A549 (cell line): ENCODE data around the gene CENPV. TPM values are rescaled to one million over a fixed set of nuclear protein-coding genes. Genes with fewer than 3 reads are reported as not detected.

Source experiments
- ATAC-seq, 2 experiments: fragments of 200-7000 bp in 1 of 2; fragments of >200 bp in 1 of 2; cut with Nextera tagmentation in 1 of 2; cut with Tn5 transposase in 1 of 2; 3 replicates each; pipeline versions ENCODE4 v1.8.0 to v1.9.1; 2018 to 2020; ENCODE audit warnings: mild to moderate bottlenecking in 1 of 2, moderate library complexity in 1 of 2
- CTCF ChIA-PET: fragments of 300-600 bp; sonication (Branson Sonifier 250); formaldehyde crosslinking; extraction: SDS; loops from one replicate; lab custom pipeline; 2021; ENCODE audit warnings: antibody characterized with exemption, inconsistent platforms; lab: Yijun Ruan, JAX
- POLR2A ChIA-PET: fragments of 350-600 bp; formaldehyde crosslinking; extraction: SDS; loops from one replicate; lab custom pipeline; 2021; ENCODE audit warnings: antibody characterized with exemption, inconsistent platforms; lab: Yijun Ruan, JAX
- DNase-seq, 2 experiments: peaks; one replicate each; pipeline versions ENCODE4 v3.0.0 to v3.0.0-alpha.2; 2011 to 2016; ENCODE audit warnings: low read depth in 1 of 2, low spot score in 1 of 2
- FAIRE-seq: peaks from 2 replicates; lab custom pipeline; 2011; peaks lifted over from hg19 to GRCh38; lab: Jason Lieb, UNC
- H3K27ac ChIP-seq, 2 experiments: fragments of >200 bp; sonication (Bioruptor Twin); formaldehyde crosslinking; 3 replicates each; pipeline ENCODE4 v1.5.1; 2016 to 2017
- H3K4me1 ChIP-seq: fragments of >200 bp; sonication (Bioruptor Twin); formaldehyde crosslinking; 3 replicates; pipeline ENCODE4 v1.6.1; 2016
- H3K4me2 ChIP-seq: fragments of >200 bp; sonication (Bioruptor Twin); formaldehyde crosslinking; 3 replicates; pipeline ENCODE4 v1.6.1; 2016
- H3K4me3 ChIP-seq: fragments of >200 bp; sonication (Bioruptor Twin); formaldehyde crosslinking; 3 replicates; pipeline ENCODE4 v1.5.1; 2016
- H3K9me3 ChIP-seq: fragments of >200 bp; sonication (Bioruptor Twin); formaldehyde crosslinking; 3 replicates; pipeline ENCODE4 v1.6.1; 2016
- ATOH8 ChIP-seq: fragments of 250-450 bp; sonication (Bioruptor Pico); IDR thresholded peaks from 2 replicates; pipeline ENCODE4 v1.5.0; 2020; ENCODE audit warnings: low read depth, mild to moderate bottlenecking, moderate library complexity
- EHF ChIP-seq: fragments of 250-450 bp; sonication (Bioruptor Pico); IDR thresholded peaks from 2 replicates; pipeline ENCODE4 v1.5.0; 2020; ENCODE audit warnings: mild to moderate bottlenecking
- EHMT2 ChIP-seq: fragments of 200-600 bp; sonication (generic); IDR thresholded peaks from 2 replicates; pipeline ENCODE4 v1.6.1; 2016; ENCODE audit warnings: antibody characterized with exemption, low read depth, mild to moderate bottlenecking, moderate library complexity
- KDM5A ChIP-seq: fragments of 200-600 bp; sonication (generic); IDR thresholded peaks from 2 replicates; pipeline ENCODE4 v1.6.1; 2016; ENCODE audit warnings: antibody characterized with exemption, mild to moderate bottlenecking
- NPAS2 ChIP-seq: fragments of 250-450 bp; sonication (Bioruptor Pico); IDR thresholded peaks from 2 replicates; pipeline ENCODE4 v1.8.0; 2022; ENCODE audit warnings: mild to moderate bottlenecking, moderate library complexity, borderline replicate concordance
- REST ChIP-seq: fragments of 200-600 bp; sonication (generic); IDR thresholded peaks from 2 replicates; pipeline ENCODE4 v1.6.1; 2016; ENCODE audit warnings: antibody characterized with exemption, mild to moderate bottlenecking, moderate library complexity
- TFCP2L1 ChIP-seq: fragments of 250-450 bp; sonication (Bioruptor Pico); IDR thresholded peaks from 2 replicates; pipeline ENCODE4 v1.5.0; 2021; ENCODE audit warnings: mild to moderate bottlenecking
- TP53 ChIP-seq: fragments of 250-450 bp; sonication (Bioruptor Pico); IDR thresholded peaks from 2 replicates; pipeline ENCODE4 v1.5.0; 2021; ENCODE audit warnings: mild to moderate bottlenecking, moderate library complexity
- WGBS: methylation state at CpG from one replicate; pipeline ENCODE4 v1.1.6; 2017; ENCODE audit errors: missing lambda C conversion rate; 5-methylcytosine and 5-hydroxymethylcytosine counted together
- polyA plus RNA-seq, 4 experiments: library from polyadenylated mRNA; depleted of rRNA in 3 of 4; stranded (reverse); fragments of >200 nt; fragmentation: RNase III in 1 of 4; extraction: RNeasy Plus Mini Kit Qiagen cat#74134 plus additional on column Dnase treatment in 1 of 4; gene quantifications; 2 replicates in 3 of 4; 3 replicates in 1 of 4; pipeline ENCODE4 v1.2.3, GENCODE V29; 2011 to 2017

CENPV gene
- polyA plus RNA-seq, 2 of the 4 experiments (the other 2 are of a cell fraction): 112 to 202 TPM

- TF ChIP-seq NPAS2 (no peak), TP53 (0 out of 2 replicates have a peak, but pooled peaks have one; percentile 43)
- POLR2A ChIA-PET: interaction anchor here (0.9 kb wide), 1 partner anchor 13 kb away, joined by 3 read pairs; no protein-coding TSS in a partner anchor
- H3K9me3 ChIP-seq: no peaks in the 10 kb centered on the region
- H3K4me3 ChIP-seq: no peak overlapping the region
- 92% methylated on average over 6 of the region's 6 CpGs for WGBS
- no peak overlapping the region for H3K4me2 ChIP-seq
- no peak for DNase-seq
- H3K4me1 ChIP-seq: peaks cover 12% of the 10 kb centered on the region
- CTCF ChIA-PET: interaction anchor here (1.0 to 8.6 kb wide), 5 partner anchors 13 to 61 kb away, joined by 3 to 100 read pairs (median 6); no protein-coding TSS in a partner anchor
- no peak for ATAC-seq
- no peak overlapping the region for H3K27ac ChIP-seq
- FAIRE-seq: no peak
These were observed 6.5 kb downstream of the CENPV start for GRCh38 chr17:16346721-16347271.

- CTCF ChIA-PET: interaction anchor here (1.0 to 10.4 kb wide), 6 partner anchors 6 to 60 kb away, joined by 3 to 85 read pairs (median 6); partner anchors contain the start of gene CENPV
- no peak overlapping the region for H3K27ac ChIP-seq
- 85% methylated on average over 5 of the region's 5 CpGs for WGBS
- peaks cover 9% of the 10 kb centered on the region; the same call in 2 of the 3 replicates for H3K4me1 ChIP-seq
- H3K4me2 ChIP-seq: no peak overlapping the region
- no peaks in the 10 kb centered on the region for H3K9me3 ChIP-seq
- no peak overlapping the region for H3K4me3 ChIP-seq
- TF ChIP-seq KDM5A (no peak), TFCP2L1 (CRISPR knock-in tag) (0 out of 2 replicates have a peak, but pooled peaks have one; percentile 28)
- DNase-seq: no peak
- no peak for ATAC-seq
- no peak for FAIRE-seq
- POLR2A ChIA-PET: no interaction called here
These were observed 7.7 kb downstream of the CENPV start for GRCh38 chr17:16345565-16345964.

GRCh38 chr17:16343569-16343968 is 9.7 kb downstream of the CENPV start:
- ChIA-PET POLR2A (interaction anchor here (0.9 to 1.8 kb wide), 2 partner anchors 10 to 95 kb away, joined by 3 to 6 read pairs; partner anchors contain the start of gene CENPV), CTCF (interaction anchor here (0.9 to 10.4 kb wide), 5 partner anchors 8 to 107 kb away, joined by 3 to 85 read pairs (median 10); partner anchors contain the start of gene CENPV)
- ATAC-seq (no peak), DNase-seq (no peak), FAIRE-seq (no peak)
- Histone ChIP-seq H3K27ac (no peak overlapping the region), H3K4me1 (peaks cover 13% of the 10 kb centered on the region), H3K4me2 (no peak overlapping the region), H3K9me3 (peaks cover 7% of the 10 kb centered on the region; the same call in 2 of the 3 replicates), H3K4me3 (no peak overlapping the region)
- no peak for TF ChIP-seq REST
- 89% methylated on average over 3 of the region's 3 CpGs for WGBS

GRCh38 chr17:16342979-16343378 is 10.3 kb downstream of the CENPV start:
- ATAC-seq: no peak
- FAIRE-seq: no peak
- H3K4me1 ChIP-seq: peaks cover 13% of the 10 kb centered on the region
- H3K4me2 ChIP-seq: no peak overlapping the region
- CTCF ChIA-PET: interaction anchor here (0.9 to 10.4 kb wide), 9 partner anchors 9 to 133 kb away, joined by 3 to 85 read pairs (median 3); partner anchors contain the start of gene CENPV
- TF ChIP-seq EHF: no peak
- no peak for TF ChIP-seq REST
- no peak for TF ChIP-seq NPAS2
- TF ChIP-seq EHMT2: no peak
- no peak for TF ChIP-seq ATOH8
- TF ChIP-seq TP53: no peak
- H3K9me3 ChIP-seq: peaks cover 7% of the 10 kb centered on the region; the same call in 2 of the 3 replicates
- H3K27ac ChIP-seq: no peak overlapping the region
- no peak overlapping the region for H3K4me3 ChIP-seq
- WGBS: 89% methylated on average over 4 of the region's 4 CpGs
- POLR2A ChIA-PET: no interaction called here
- no peak for DNase-seq
